ENCODE results near the gene DIRAS1.

DIRAS1 gene

DNA sequence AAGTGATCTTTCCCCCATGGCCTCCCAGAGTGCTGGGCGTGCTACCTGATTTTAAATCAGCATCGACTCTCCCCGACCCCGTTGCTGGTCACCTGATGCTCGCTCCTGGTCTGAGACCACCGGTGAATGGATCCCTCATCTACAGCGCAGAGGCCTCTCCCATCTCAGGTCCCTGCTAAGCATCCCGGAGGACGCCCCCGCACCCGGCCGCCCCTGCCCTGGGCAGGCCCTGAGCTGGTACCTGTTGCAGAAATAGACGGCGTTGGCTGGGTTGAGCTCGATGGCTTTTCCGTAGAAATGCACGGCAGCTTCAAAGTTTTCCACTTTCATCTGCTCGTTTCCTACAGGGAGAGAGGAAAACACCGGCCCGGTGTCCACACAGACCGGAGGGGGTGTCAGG lies 43.8 kb upstream of the DIRAS1 start:
- TF ChIP-seq, protein P1, sequence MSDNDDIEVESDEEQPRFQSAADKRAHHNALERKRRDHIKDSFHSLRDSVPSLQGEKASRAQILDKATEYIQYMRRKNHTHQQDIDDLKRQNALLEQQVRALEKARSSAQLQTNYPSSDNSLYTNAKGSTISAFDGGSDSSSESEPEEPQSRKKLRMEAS (IDR thresholded peaks at IDR 0.05): no peak
- TF ChIP-seq NFIC (IDR thresholded peaks at IDR 0.05): no peak
- TF ChIP-seq EP300 (IDR thresholded peaks at IDR 0.05; ENCODE audit: borderline replicate concordance): no peak
- TF ChIP-seq FOXM1 (IDR thresholded peaks at IDR 0.05; ENCODE audit: borderline replicate concordance, low read depth): no peak
- no peak for TF ChIP-seq YY1 (IDR thresholded peaks at IDR 0.05; ENCODE audit: low read depth)
- TF ChIP-seq CREB1 (IDR thresholded peaks at IDR 0.05; ENCODE audit: low read depth): no peak
- no peak for TF ChIP-seq ZBTB7A (IDR thresholded peaks at IDR 0.05; ENCODE audit: low read depth)
- no peak for TF ChIP-seq EGR1 (IDR thresholded peaks at IDR 0.05)
- TF ChIP-seq TAF1 (IDR thresholded peaks at IDR 0.05; ENCODE audit: low read depth): no peak
- TF ChIP-seq, protein P2, sequence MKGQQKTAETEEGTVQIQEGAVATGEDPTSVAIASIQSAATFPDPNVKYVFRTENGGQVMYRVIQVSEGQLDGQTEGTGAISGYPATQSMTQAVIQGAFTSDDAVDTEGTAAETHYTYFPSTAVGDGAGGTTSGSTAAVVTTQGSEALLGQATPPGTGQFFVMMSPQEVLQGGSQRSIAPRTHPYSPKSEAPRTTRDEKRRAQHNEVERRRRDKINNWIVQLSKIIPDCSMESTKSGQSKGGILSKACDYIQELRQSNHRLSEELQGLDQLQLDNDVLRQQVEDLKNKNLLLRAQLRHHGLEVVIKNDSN (IDR thresholded peaks at IDR 0.05): no peak
- no peak for TF ChIP-seq RAD21 (IDR thresholded peaks at IDR 0.05; ENCODE audit: low read depth)

DNA sequence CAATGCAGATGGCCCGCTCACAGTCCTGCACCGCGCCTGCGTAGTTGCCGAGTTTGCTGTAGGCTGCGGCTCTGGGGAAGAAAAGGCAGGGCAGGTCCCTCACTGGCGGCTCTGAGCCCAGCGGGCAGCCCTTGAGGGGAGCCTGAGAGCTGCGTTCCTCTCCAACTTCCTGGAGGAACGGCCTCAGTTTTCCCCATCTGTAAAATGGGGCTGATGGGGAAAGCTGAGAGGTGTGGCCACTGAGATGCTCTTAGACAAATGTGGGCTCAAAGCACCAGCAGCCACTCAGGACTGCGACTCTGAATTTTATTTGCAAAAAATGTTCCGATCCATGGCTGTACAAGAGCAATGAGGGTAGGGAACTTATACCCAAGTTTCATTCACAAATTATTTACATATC lies 42.5 kb upstream of the DIRAS1 start:
- TF ChIP-seq NFIC (IDR thresholded peaks at IDR 0.05): no peak

DNA sequence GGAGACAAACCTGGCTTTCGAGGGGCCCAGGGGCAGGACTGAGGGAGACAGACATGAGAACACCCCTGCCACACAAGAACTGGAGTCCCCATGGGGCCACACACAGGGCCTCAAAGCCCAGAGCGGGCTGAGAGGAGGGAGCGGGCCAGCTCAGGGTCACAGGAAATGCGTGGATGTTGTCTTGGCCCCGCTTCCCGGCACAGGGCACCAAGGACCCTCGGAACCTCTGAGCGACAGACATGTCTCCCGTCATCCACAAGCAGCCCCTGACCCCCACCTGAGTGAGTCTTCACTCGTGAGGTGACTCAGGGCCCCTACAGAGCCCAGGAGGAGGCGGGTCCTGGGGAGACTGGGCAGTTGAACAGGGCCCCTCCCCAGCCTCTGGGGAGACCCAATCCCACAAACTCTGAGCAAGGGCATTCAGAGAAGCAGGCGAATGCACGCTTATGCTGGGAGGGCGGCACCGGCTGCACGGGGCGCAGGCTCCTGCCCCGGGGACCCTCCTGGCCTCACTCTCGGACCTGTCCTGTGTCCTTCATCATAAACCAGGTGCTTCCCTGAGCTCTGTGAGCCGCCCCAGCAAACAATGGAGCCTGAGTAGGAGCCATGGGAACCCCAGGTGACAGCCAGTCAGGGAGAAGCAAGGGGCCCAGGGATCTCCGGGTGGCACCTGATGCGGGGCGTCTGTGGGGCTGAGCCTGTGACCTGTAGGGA lies 41.8 kb upstream of the DIRAS1 start:
- TF ChIP-seq YY1 (IDR thresholded peaks at IDR 0.05; ENCODE audit: low read depth): no peak
- no peak for TF ChIP-seq TAF1 (IDR thresholded peaks at IDR 0.05; ENCODE audit: low read depth)
- no peak for TF ChIP-seq FOXM1 (IDR thresholded peaks at IDR 0.05; ENCODE audit: borderline replicate concordance, low read depth)
- TF ChIP-seq TCF12 (IDR thresholded peaks at IDR 0.05; ENCODE audit: low read depth): no peak
- TF ChIP-seq TEAD4 (IDR thresholded peaks at IDR 0.05): no peak
- TF ChIP-seq EP300 (IDR thresholded peaks at IDR 0.05; ENCODE audit: borderline replicate concordance): no peak
- no peak for TF ChIP-seq CEBPB (IDR thresholded peaks at IDR 0.05)
- no peak for TF ChIP-seq NFIC (IDR thresholded peaks at IDR 0.05)
- no peak for TF ChIP-seq EGR1 (IDR thresholded peaks at IDR 0.05)
- TF ChIP-seq, protein P3, sequence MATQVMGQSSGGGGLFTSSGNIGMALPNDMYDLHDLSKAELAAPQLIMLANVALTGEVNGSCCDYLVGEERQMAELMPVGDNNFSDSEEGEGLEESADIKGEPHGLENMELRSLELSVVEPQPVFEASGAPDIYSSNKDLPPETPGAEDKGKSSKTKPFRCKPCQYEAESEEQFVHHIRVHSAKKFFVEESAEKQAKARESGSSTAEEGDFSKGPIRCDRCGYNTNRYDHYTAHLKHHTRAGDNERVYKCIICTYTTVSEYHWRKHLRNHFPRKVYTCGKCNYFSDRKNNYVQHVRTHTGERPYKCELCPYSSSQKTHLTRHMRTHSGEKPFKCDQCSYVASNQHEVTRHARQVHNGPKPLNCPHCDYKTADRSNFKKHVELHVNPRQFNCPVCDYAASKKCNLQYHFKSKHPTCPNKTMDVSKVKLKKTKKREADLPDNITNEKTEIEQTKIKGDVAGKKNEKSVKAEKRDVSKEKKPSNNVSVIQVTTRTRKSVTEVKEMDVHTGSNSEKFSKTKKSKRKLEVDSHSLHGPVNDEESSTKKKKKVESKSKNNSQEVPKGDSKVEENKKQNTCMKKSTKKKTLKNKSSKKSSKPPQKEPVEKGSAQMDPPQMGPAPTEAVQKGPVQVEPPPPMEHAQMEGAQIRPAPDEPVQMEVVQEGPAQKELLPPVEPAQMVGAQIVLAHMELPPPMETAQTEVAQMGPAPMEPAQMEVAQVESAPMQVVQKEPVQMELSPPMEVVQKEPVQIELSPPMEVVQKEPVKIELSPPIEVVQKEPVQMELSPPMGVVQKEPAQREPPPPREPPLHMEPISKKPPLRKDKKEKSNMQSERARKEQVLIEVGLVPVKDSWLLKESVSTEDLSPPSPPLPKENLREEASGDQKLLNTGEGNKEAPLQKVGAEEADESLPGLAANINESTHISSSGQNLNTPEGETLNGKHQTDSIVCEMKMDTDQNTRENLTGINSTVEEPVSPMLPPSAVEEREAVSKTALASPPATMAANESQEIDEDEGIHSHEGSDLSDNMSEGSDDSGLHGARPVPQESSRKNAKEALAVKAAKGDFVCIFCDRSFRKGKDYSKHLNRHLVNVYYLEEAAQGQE (IDR thresholded peaks at IDR 0.05; ENCODE audit: low read depth): no peak
- no peak for TF ChIP-seq ZBTB7A (IDR thresholded peaks at IDR 0.05; ENCODE audit: low read depth)
- TF ChIP-seq, protein P1 (IDR thresholded peaks at IDR 0.05): no peak
- no peak for TF ChIP-seq RAD21 (IDR thresholded peaks at IDR 0.05; ENCODE audit: low read depth)

DNA sequence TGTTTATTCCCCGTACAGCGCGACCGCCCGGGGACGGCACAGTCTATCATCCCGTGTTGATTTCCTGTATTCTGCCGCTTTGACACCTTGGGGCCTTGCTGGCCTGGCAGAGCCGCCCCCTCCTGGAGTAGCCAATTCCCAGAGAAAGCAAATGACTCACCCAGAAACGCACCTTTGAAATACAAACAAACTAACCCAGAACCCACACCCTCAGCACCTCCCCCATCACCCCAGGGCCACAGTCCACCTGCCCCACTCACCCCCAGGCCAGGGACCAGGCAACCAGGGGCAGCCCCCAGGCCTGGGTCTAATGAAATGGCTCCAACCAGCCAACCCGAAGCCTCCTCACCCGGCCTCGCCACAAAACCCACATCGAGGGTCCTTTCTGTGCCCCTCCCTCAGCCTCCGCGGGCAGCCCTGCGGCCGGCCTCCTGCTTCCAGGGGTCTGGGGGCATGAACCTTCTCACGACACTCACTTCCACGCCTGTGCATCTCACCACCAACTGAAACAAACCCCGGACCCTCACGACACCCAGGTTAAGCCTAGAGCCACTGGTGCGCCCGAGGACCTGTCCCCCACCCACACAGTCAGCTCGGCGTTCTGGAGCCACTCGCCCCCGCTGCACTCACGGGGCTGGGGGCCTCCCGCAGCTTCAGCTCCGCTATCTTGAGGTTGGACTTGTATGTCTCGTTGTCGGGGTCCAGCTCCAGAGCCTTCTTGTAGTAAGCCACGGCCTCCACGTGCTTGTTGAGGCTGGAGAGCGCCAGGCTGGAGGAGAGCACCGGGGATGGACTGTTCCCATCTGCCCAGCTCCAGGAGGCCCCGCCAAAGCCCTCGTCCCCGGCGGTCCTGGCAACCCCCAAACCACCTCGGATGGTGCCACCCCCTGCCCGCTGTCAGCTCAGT lies 41.0 kb upstream of the DIRAS1 start:
- TF ChIP-seq CEBPB (IDR thresholded peaks at IDR 0.05) (no peak), RAD21 (IDR thresholded peaks at IDR 0.05; ENCODE audit: low read depth) (no peak), TCF12 (IDR thresholded peaks at IDR 0.05; ENCODE audit: low read depth) (no peak), NFIC (IDR thresholded peaks at IDR 0.05) (no peak), EGR1 (IDR thresholded peaks at IDR 0.05) (no peak), ZBTB7A (IDR thresholded peaks at IDR 0.05; ENCODE audit: low read depth) (no peak), FOXM1 (IDR thresholded peaks at IDR 0.05; ENCODE audit: borderline replicate concordance, low read depth) (no peak), TEAD4 (IDR thresholded peaks at IDR 0.05) (no peak), EP300 (IDR thresholded peaks at IDR 0.05; ENCODE audit: borderline replicate concordance) (no peak), CREB1 (IDR thresholded peaks at IDR 0.05; ENCODE audit: low read depth) (no peak), YY1 (IDR thresholded peaks at IDR 0.05; ENCODE audit: low read depth) (no peak), TAF1 (IDR thresholded peaks at IDR 0.05; ENCODE audit: low read depth) (no peak)
- TF ChIP-seq, protein P3 (IDR thresholded peaks at IDR 0.05; ENCODE audit: low read depth): no peak
- TF ChIP-seq, protein P2 (IDR thresholded peaks at IDR 0.05): no peak
- TF ChIP-seq, protein P1 (IDR thresholded peaks at IDR 0.05): no peak

DNA sequence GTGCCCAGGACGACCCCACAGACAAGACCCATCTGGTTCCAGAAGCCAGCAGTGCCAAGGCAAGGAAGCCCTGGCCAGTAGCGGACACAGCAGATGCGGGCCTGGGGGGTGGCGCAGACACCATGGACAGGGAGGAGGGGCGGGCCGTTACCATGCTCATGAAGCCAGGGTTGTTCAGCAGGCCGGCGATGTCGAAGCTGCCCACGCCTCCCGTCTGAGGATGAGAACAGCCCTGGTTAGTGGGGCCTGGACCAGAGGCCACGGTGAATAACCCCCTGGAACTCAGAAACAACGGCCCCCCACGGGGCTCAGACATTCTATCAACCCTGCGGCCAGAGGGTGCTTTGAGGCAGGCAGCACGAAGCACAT lies 40.1 kb upstream of the DIRAS1 start:
- TF ChIP-seq EGR1 (IDR thresholded peaks at IDR 0.05) (no peak), CEBPB (IDR thresholded peaks at IDR 0.05) (no peak), FOXM1 (IDR thresholded peaks at IDR 0.05; ENCODE audit: borderline replicate concordance, low read depth) (no peak), RAD21 (IDR thresholded peaks at IDR 0.05; ENCODE audit: low read depth) (no peak), CREB1 (IDR thresholded peaks at IDR 0.05; ENCODE audit: low read depth) (no peak), EP300 (IDR thresholded peaks at IDR 0.05; ENCODE audit: borderline replicate concordance) (no peak), ZBTB7A (IDR thresholded peaks at IDR 0.05; ENCODE audit: low read depth) (no peak), TCF12 (IDR thresholded peaks at IDR 0.05; ENCODE audit: low read depth) (no peak), TEAD4 (IDR thresholded peaks at IDR 0.05) (no peak), NFIC (IDR thresholded peaks at IDR 0.05) (no peak), TAF1 (IDR thresholded peaks at IDR 0.05; ENCODE audit: low read depth) (no peak), YY1 (IDR thresholded peaks at IDR 0.05; ENCODE audit: low read depth) (no peak)
- TF ChIP-seq, protein P3 (IDR thresholded peaks at IDR 0.05; ENCODE audit: low read depth): no peak
- TF ChIP-seq, protein P2 (IDR thresholded peaks at IDR 0.05): no peak
- TF ChIP-seq, protein P1 (IDR thresholded peaks at IDR 0.05): no peak
